VCaP (cell line): Measurements from ENCODE around the gene FAHD2B.
"Not testable (repeated sequence)": the region's sequence is repeated elsewhere in the genome, so short reads cannot be mapped to it uniquely, and the experiment has no call there.

Experiments
- H3K27ac ChIP-seq: fragments of 450-650 bp; 2 replicates; pipeline ENCODE4 v1.5.1; 2017
- CTCF ChIP-seq: fragments of 450-650 bp; conservative IDR thresholded peaks from 2 replicates; pipeline ENCODE4 v1.5.1; 2017; ENCODE audit warnings: mild to moderate bottlenecking, moderate library complexity

The FAHD2B gene

GRCh38 chr2:97094772-97095611, at the start of gene FAHD2B:
Gene FAHD2B, minus strand, starts transcription at chr2:97094882. Its CDS starts 3,176 bp downstream, at chr2:97091706.
- not testable (repeated sequence) for H3K27ac ChIP-seq

DNA sequence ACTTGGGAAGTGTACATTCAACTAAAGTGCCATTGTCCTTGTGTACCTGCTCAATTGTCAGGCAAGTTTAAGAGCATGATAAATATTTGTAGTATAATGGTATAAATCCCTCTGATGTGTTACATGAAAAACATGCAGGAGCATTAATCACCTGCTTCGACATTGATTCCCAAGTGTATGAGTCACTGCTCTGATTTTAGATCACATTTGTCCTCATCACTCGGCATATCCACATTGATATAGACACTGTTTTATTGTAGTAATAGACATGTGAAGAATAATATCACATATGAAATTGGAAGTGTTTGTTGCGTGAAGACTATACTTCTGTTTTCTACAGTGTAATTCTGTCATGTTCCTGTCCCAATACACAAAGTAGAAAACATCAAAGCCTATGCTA, 49.3 kb upstream of the FAHD2B start:
- H3K27ac ChIP-seq: not testable (repeated sequence)

DNA sequence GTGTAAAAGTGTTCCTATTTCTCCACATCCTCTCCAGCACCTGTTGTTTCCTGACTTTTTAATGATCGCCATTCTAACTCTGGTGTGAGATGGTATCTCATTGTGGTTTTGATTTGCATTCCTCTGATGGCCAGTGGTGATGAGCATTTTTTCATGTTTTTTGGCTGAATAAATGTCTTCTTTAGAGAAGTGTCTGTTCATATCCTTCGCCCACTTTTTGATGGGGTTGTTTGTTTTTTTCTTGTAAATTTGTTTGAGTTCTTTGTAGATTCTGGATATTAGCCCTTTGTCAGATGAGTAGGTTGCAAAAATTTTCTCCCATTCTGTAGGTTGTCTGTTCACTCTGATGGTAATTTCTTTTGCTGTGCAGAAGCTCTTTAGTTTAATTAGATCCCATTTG, 34.4 kb upstream of the FAHD2B start:
- not testable (repeated sequence) for H3K27ac ChIP-seq

- peak overlapping the region; percentile 83 for H3K27ac ChIP-seq
Observed at GRCh38 chr2:97113882-97114255, 19.2 kb upstream of the FAHD2B start.

DNA sequence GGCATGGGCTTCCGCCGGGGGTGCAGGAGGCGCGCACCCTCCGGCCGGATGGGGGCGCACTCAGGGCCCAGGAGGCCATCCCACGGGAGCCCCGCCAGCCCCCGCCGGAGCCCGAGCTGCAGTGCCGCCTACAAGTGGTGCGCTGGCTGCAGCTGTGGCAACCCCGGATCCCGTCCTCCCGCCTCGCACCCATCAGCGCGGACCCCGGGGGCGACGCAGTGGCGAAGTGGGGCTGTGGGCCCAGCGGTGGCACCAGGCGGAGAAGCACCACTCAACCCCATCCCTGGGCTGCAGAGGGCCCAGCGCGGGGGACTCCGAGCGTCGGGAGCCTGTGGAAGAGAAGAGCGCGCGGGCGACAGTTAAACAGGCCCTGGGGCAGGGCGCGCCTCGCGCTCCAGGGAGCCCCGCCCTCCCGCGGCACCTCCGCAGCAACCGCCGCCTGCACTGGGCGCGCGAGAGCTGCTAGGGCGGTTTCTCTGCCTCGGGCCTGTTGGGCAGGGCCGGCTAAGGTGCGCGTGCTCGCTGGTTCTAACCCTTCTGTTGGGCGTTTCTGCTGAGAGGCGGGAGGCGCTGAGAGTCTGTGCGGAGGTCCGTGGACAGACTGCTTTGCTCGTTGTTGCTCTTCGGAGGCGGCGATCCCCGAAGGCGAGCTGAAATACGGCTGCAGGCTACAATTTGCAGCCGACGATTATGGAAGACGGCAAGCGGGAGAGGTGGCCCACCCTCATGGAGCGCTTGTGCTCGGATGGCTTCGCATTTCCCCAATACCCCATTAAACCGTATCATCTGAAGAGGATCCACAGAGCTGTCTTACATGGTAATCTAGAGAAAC, 18.6 kb upstream of the FAHD2B start, which contains the start of gene ANKRD36:
Gene ANKRD36 (plus strand): TSS at position 104 of the 832 bp plus-strand sequence. CDS start 587 bp downstream, at position 691.
- H3K27ac ChIP-seq: peak within 1 kb of the TSS; percentile 83

- TF ChIP-seq CTCF: peak; percentile 86
- H3K27ac ChIP-seq: peak overlapping the region; percentile 83
Observed at GRCh38 chr2:97112320-97113049, 17.8 kb upstream of the FAHD2B start.

GRCh38 chr2:97111246-97111645, 16.6 kb upstream of the FAHD2B start:
- H3K27ac ChIP-seq: not testable (repeated sequence)

DNA sequence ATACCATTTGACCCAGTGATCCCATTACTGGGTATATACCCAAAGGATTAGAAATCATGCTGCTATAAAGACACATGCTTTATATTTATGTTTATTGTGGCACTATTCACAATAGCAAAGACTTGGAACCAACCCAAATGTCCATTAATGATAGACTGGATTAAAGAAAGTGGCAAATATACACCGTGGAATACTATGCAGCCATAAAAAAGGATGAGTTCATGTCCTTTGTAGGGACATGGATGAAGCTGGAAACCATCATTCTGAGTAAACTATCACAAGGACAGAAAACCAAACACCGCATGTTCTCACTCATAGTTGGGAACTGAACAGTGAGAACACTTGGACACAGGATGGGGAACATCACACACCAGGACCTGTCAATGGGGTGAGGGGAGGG, 12.2 kb upstream of the FAHD2B start:
- H3K27ac ChIP-seq: not testable (repeated sequence)

DNA sequence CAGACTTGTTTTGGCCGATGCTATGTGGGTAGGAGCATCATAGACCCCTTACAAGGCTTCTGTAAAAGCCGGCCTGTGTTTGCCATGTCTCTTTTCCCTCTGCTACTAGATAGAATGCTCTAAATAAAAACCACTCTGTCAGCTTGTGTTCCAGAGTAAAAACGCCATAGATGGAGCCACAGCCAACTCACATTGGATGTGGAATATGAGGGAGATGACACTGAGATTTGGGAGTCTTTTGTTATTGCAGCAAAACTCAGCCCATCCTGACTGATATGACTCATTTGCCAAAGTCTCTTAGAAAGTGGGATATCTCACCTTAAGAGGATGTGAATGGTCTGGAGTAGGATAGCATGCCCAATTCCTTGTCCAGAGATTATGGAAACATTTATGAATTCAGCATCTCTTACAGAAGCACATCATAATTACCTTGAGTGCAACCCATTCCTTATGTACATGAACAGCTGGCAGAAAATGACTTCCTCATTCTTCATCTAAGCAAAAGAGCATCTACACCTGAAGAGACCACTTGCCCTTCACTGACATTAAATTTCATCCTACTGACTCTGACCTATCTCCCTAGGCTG, 4.2 kb upstream of the FAHD2B start:
- not testable (repeated sequence) for H3K27ac ChIP-seq

GRCh38 chr2:97095661-97096060, 979 bp upstream of the FAHD2B start:
- TF ChIP-seq CTCF: no peak
- no peak overlapping the region for H3K27ac ChIP-seq

DNA sequence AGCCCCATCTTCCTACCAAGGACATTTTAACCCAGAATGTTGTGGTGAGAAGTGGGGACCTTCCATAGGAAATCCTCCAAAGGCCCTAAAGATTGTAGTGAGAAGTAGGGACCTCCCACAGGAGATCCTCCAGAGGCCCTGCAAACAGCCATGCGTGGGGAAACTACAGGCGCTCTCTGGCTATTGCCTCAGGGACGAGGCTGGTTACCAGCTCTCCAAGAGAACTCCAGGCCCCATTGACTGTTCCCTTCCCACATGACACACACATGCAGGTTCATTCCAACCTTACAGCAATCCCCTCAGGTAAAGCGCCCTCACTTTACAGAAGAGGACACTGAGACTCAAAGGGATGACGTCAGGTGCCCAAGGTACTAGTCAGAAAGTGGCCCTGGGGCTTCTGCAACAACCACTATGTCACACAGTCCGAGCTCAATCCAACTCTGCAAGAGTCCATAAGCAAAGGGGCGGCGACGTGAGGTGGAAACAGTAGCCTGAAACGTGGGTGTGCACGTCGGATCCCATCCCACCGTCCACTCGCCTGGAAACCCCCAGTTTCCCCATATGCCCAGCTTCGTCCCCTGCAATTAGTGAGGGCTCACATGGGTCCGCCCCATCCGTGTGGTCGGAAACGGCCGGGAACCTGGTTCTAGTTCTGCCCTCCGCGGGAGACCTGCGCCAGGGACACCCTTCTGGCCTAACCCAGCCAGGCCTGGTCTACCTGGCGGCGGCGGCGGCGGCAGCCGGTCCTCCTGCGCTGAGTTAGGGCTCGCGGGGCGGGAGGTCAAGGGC, 505 bp downstream of the FAHD2B start:
- not testable (repeated sequence) for H3K27ac ChIP-seq

- H3K27ac ChIP-seq: not testable (repeated sequence)
Observed at GRCh38 chr2:97092946-97093345, 1.7 kb downstream of the FAHD2B start.

GRCh38 chr2:97088706-97089105, 6.0 kb downstream of the FAHD2B start:
- H3K27ac ChIP-seq: not testable (repeated sequence)

DNA sequence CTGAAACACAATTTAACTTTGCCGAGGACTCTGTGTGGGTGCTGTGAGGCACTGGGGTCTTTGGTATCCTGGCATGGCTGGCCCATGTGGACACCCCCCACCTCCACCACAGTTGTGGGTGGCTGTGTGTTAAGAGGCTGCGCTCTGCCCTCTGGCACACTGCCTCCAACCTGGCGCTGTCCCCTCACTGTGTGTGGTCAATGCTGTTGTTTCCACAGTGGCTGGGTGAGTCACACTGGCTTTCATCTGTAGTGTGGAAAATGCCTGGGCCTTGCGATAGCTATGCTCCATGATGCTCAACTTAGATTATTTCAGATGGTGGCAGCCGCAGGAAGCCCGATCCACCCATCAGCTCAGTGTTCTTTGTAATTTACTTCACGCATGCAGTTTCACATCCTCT, 9.6 kb downstream of the FAHD2B start:
- not testable (repeated sequence) for H3K27ac ChIP-seq

GRCh38 chr2:97083516-97083915, 11.2 kb downstream of the FAHD2B start:
- not testable (repeated sequence) for H3K27ac ChIP-seq
